H1 (cell line): ENCODE measurements around the gene TSPAN4. TPM values are rescaled to one million over a fixed set of nuclear protein-coding genes. Genes with fewer than 3 reads are reported as not detected.
A peak's percentile ranks its signal among the peaks of the same experiment; 100 is the strongest.

Experiments used
- ASH2L ChIP-seq: fragments of 200-600, 300-600 bp; sonication (generic); IDR thresholded peaks from one replicate; pipeline ENCODE4 v1.7.1; 2017; ENCODE audit warnings: low read length
- CHD2 ChIP-seq: IDR thresholded peaks from 2 replicates; pipeline ENCODE4 v1.6.1; 2012; ENCODE audit warnings: low read length, improper control_type of control experiment
- RBBP5 ChIP-seq: IDR thresholded peaks from 2 replicates; pipeline ENCODE4 v1.7.1; 2012; ENCODE audit warnings: low read depth, mild to moderate bottlenecking, inconsistent platforms, low read length, moderate library complexity, borderline replicate concordance
- SUZ12 ChIP-seq: fragments of 200-600 bp; sonication (generic); IDR thresholded peaks from 2 replicates; pipeline ENCODE4 v1.6.1; 2012; ENCODE audit warnings: mild to moderate bottlenecking, inconsistent platforms, low read length, moderate library complexity, mixed read lengths
- polyA plus RNA-seq, 7 experiments: library from polyadenylated mRNA; depleted of rRNA in 3 of 7; stranded (reverse) in 5 of 7; unstranded in 2 of 7; fragments of >200 nt in 5 of 7; fragments of 200-250 nt in 2 of 7; gene quantifications; 1 replicate in 5 of 7; 2 replicates in 1 of 7; 4 replicates in 1 of 7; pipeline versions ENCODE4 v1.2.1 to v1.2.3, GENCODE V29; 2011 to 2013; ENCODE audit warnings: missing spikeins in 2 of 7, mixed read lengths in 2 of 7
- total RNA-seq: library from RNA; stranded (reverse); fragmentation: NEBNext Ultra II Directional; extraction: Animal tissue kit (Norgen Biotek cat#: 25700); gene quantifications from 2 replicates; pipeline ENCODE4 v1.2.1, GENCODE V29; 2021

The TSPAN4 gene
- total and polyA plus RNA-seq, 2 of the 8 experiments (the other 6 are each of a cell fraction or from before 2014, with no cell fraction given), result 74.1 to 145 TPM

DNA sequence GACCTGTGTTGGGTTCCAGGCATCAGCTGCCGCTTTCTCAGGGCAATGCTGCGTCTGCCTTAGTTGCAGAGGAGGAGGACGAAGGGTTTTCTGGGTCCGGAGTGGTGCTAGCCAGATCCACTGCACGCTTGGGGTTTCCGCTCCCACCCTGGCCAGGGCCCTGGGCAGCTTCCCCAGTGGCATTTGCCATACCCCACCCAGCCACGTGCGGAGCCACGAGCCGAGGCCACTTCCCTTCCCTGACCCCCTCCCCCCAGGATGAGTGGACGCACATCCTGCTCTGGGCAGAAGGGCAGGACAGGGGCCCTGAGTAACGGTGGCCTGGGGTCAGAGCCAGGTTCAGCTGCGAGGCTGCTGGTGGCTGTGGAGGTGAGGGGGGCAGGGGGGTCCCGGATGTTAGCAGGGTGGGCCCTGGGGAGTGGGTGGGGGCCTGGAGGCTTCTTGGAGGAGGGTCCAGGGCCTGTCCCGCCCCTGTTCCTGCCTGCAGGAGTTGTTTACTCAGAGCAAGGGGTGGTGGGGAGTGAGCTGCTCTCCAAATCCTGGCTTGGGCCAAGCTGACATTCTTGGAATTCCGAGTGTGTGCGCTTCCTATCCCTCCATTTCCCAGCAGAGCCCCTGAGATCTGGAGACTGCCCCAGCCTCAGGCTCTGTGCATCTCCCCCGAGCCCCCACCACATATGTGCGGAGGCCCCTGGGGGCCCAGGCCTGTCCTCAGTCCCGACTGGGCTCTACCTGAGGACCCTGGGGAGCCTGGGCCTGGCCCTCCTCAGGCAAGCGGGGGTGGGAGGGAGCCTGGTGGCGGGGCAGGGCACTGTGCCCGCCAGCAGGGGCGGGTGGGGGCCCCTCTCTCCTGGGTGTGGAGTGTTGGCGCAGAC lies 1.4 kb downstream of the TSPAN4 start (continued):
- TF ChIP-seq ASH2L (peak; percentile 74), SUZ12 (no peak), CHD2 (0 out of 2 replicates have a peak, but pooled peaks have one; percentile 6), RBBP5 (peak; percentile 59; the same call in 1 of the 2 replicates)
- TF ChIP-seq, all 59 proteins: peak for 16
